NOMO-1 (cell line): Measurements from ENCODE around the gene RYR1.
A peak's percentile ranks its signal among the peaks of the same experiment; 100 is the strongest.
"Not testable (repeated sequence)": the region's sequence is repeated elsewhere in the genome, so short reads cannot be mapped to it uniquely, and the experiment has no call there.

Source experiments
- DNase-seq, 2 experiments: peaks; one replicate each; lab custom pipeline; 2025; ENCODE audit not compliant: unreplicated experiment in 2 of 2; lab: John Stamatoyannopoulos, UW

Gene RYR1

GRCh38 chr19:38596057-38596981 is 162.8 kb downstream of the RYR1 start:
- no peak for DNase-seq

- no peak for DNase-seq
These were observed 163.6 kb downstream of the RYR1 start for GRCh38 chr19:38597075-38597474.

GRCh38 chr19:38599722-38600121 is 166.2 kb downstream of the RYR1 start:
- DNase-seq = no peak

GRCh38 chr19:38602856-38603255 is 169.4 kb downstream of the RYR1 start:
- not testable (repeated sequence) for DNase-seq

GRCh38 chr19:38606131-38606530 is 172.6 kb downstream of the RYR1 start:
- no peak for DNase-seq

GRCh38 chr19:38614289-38614688 is 180.8 kb downstream of the RYR1 start:
- no peak for DNase-seq

GRCh38 chr19:38615007-38615581 is 181.6 kb downstream of the RYR1 start:
- DNase-seq = no peak

- DNase-seq = no peak
These were observed 182.8 kb downstream of the RYR1 start for GRCh38 chr19:38616265-38616664.

- DNase-seq = peak in 1 of 2 experiments; percentile 37
These were observed 183.8 kb downstream of the RYR1 start for GRCh38 chr19:38617283-38617763.

GRCh38 chr19:38617764-38618589 is 184.5 kb downstream of the RYR1 start, which contains the start of gene MAP4K1:
TSS of gene MAP4K1 (minus strand) at chr19:38617953. CDS start at chr19:38617895, 58 bp downstream.
- peak; percentile 61 to 74 for DNase-seq

- DNase-seq = peak; percentile 96 to 99
These were observed 185.3 kb downstream of the RYR1 start, which contains the start of gene EIF3K for GRCh38 chr19:38618590-38619360. TSS of gene EIF3K (plus strand) at chr19:38619188. CDS start at chr19:38619269, 81 bp downstream.

- DNase-seq = peak in 1 of 2 experiments; percentile 11
These were observed 186.1 kb downstream of the RYR1 start for GRCh38 chr19:38619361-38620174.

GRCh38 chr19:38624822-38625221 is 191.3 kb downstream of the RYR1 start:
- DNase-seq = no peak

- DNase-seq = no peak
These were observed 192.9 kb downstream of the RYR1 start for GRCh38 chr19:38626401-38626800.

- no peak for DNase-seq
These were observed 196.1 kb downstream of the RYR1 start for GRCh38 chr19:38629568-38629967.

GRCh38 chr19:38631301-38631700 is 197.8 kb downstream of the RYR1 start:
- DNase-seq = not testable (repeated sequence)

GRCh38 chr19:38631811-38632475 is 198.5 kb downstream of the RYR1 start:
- DNase-seq = not testable (repeated sequence)

- DNase-seq = no peak
These were observed 199.2 kb downstream of the RYR1 start for GRCh38 chr19:38632476-38633213.
